T-helper 1 cell treated with Interleukin-12 subunit alpha and Interleukin-12 subunit beta and Interleukin-4 antibody, amounts not matched to agents 30 μg/mL and 1 μg/mL, for 36 hours (primary cell): ENCODE measurements around the gene UFD1.

Source experiments
- H3K27ac Mint-ChIP-seq: one replicate; pipeline ENCODE4 v1.8.0; 2021; ENCODE audit warnings: mild to moderate bottlenecking, mixed read lengths
- H3K27me3 Mint-ChIP-seq: one replicate; pipeline ENCODE4 v1.8.0; 2021; ENCODE audit warnings: low read depth, mixed read lengths
- H3K36me3 Mint-ChIP-seq: one replicate; pipeline ENCODE4 v1.8.0; 2021; ENCODE audit warnings: low read depth, mixed read lengths
- H3K4me1 Mint-ChIP-seq: one replicate; pipeline ENCODE4 v1.8.0; 2021; ENCODE audit warnings: low read depth, mixed read lengths
- H3K4me3 Mint-ChIP-seq: one replicate; pipeline ENCODE4 v1.8.0; 2021; ENCODE audit warnings: mild to moderate bottlenecking, moderate library complexity, mixed read lengths
- H3K9me3 Mint-ChIP-seq: one replicate; pipeline ENCODE4 v1.8.0; 2021; ENCODE audit warnings: mixed read lengths

The UFD1 gene

DNA sequence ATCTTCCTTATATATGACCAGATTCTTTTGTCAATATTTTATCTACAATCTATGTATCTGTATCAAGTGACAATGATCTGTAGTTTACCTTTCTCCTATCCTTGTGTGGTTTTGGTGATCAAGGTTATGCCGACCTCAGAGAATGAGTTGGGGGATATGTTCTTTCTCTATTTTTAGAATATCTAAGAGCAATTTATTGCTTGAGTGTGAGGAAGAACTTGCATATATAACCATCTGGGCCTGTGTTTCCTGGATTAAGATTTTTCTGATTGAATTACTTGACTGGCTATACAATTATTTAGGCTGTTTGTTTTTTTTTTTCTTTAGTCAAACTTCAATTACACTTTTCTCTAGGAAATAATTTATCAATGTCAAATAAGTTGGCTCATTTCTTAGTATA lies 17.5 kb downstream of the UFD1 start:
- H3K4me1 Mint-ChIP-seq: peaks cover 14% of the 10 kb centered on the region
- no peaks in the 10 kb centered on the region for H3K27me3 Mint-ChIP-seq
- H3K9me3 Mint-ChIP-seq: no peaks in the 10 kb centered on the region
- H3K36me3 Mint-ChIP-seq: peaks cover 27% of the 10 kb centered on the region
- no peak overlapping the region for H3K4me3 Mint-ChIP-seq
- H3K27ac Mint-ChIP-seq: no peak overlapping the region

- no peaks in the 10 kb centered on the region for H3K9me3 Mint-ChIP-seq
- H3K27ac Mint-ChIP-seq: no peak overlapping the region
- H3K36me3 Mint-ChIP-seq: peaks cover 30% of the 10 kb centered on the region
- no peaks in the 10 kb centered on the region for H3K27me3 Mint-ChIP-seq
- peaks cover 14% of the 10 kb centered on the region for H3K4me1 Mint-ChIP-seq
- no peak overlapping the region for H3K4me3 Mint-ChIP-seq
Measured at GRCh38 chr22:19460036-19460435, 19.0 kb downstream of the UFD1 start.

- H3K4me3 Mint-ChIP-seq: no peak overlapping the region
- no peaks in the 10 kb centered on the region for H3K27me3 Mint-ChIP-seq
- H3K9me3 Mint-ChIP-seq: no peaks in the 10 kb centered on the region
- H3K36me3 Mint-ChIP-seq: peaks cover 36% of the 10 kb centered on the region
- no peak overlapping the region for H3K27ac Mint-ChIP-seq
- H3K4me1 Mint-ChIP-seq: peaks cover 7% of the 10 kb centered on the region
Measured at GRCh38 chr22:19457828-19458428, 21.1 kb downstream of the UFD1 start.

- Mint-ChIP-seq H3K9me3 (no peaks in the 10 kb centered on the region), H3K27me3 (no peaks in the 10 kb centered on the region), H3K27ac (no peak overlapping the region), H3K4me1 (peaks cover 7% of the 10 kb centered on the region), H3K4me3 (no peak overlapping the region), H3K36me3 (peaks cover 41% of the 10 kb centered on the region)
Measured at GRCh38 chr22:19456541-19456940, 22.5 kb downstream of the UFD1 start.

- no peaks in the 10 kb centered on the region for H3K9me3 Mint-ChIP-seq
- H3K4me3 Mint-ChIP-seq: no peak overlapping the region
- H3K4me1 Mint-ChIP-seq: peaks cover 7% of the 10 kb centered on the region
- H3K27ac Mint-ChIP-seq: no peak overlapping the region
- no peaks in the 10 kb centered on the region for H3K27me3 Mint-ChIP-seq
- H3K36me3 Mint-ChIP-seq: peaks cover 43% of the 10 kb centered on the region
Measured at GRCh38 chr22:19455585-19456370, 23.2 kb downstream of the UFD1 start.

DNA sequence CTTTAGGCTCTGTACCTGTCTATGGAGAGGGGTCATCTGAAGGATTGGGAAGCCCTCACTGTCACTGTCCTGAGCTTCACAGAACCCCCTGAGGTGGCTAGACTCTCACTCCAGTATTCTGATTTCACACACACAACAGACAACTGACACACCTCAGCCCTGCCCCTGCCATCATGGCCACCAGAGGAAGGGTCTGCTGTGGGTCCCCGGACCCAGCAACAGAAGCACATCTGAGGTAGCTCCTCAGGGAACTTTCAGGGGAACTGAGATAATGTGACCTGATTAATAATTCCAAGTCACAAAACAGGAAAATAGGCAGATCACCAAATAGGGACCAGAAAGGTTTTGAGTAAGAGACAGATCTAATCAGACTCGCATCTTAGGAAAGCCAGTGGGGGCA lies 24.0 kb downstream of the UFD1 start:
- H3K27me3 Mint-ChIP-seq: no peaks in the 10 kb centered on the region
- H3K4me1 Mint-ChIP-seq: peaks cover 8% of the 10 kb centered on the region
- no peaks in the 10 kb centered on the region for H3K9me3 Mint-ChIP-seq
- H3K4me3 Mint-ChIP-seq: no peak overlapping the region
- no peak overlapping the region for H3K27ac Mint-ChIP-seq
- H3K36me3 Mint-ChIP-seq: peaks cover 44% of the 10 kb centered on the region

GRCh38 chr22:19454156-19454555 lies 24.8 kb downstream of the UFD1 start:
- H3K9me3 Mint-ChIP-seq: no peaks in the 10 kb centered on the region
- no peak overlapping the region for H3K27ac Mint-ChIP-seq
- H3K27me3 Mint-ChIP-seq: no peaks in the 10 kb centered on the region
- no peak overlapping the region for H3K4me3 Mint-ChIP-seq
- peaks cover 12% of the 10 kb centered on the region for H3K4me1 Mint-ChIP-seq
- H3K36me3 Mint-ChIP-seq: peaks cover 44% of the 10 kb centered on the region

DNA sequence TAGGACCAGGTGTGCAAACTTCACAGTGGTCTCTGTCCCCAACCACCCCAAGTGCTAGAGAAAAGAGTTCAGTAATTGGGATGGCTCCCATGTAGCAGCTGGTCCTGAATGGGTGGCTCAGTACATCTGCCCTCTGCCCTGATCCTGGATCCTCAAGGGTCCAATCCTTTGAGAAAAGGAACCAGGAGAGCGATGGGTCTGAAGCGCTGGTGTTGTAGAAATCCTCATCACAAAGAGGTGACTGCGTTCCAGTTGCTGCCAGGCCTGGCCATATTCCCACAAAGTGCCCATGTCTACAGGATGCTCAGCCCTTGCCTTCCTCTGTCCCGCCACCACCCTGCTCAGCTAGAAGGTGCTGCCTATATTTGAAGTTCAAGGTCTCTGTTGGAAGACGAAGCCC lies 25.3 kb downstream of the UFD1 start:
- peaks cover 44% of the 10 kb centered on the region for H3K36me3 Mint-ChIP-seq
- no peak overlapping the region for H3K27ac Mint-ChIP-seq

GRCh38 chr22:19451570-19451969 lies 27.4 kb downstream of the UFD1 start:
- Mint-ChIP-seq H3K27me3 (no peaks in the 10 kb centered on the region), H3K4me1 (peaks cover 22% of the 10 kb centered on the region), H3K4me3 (no peak overlapping the region), H3K36me3 (peaks cover 42% of the 10 kb centered on the region), H3K27ac (no peak overlapping the region), H3K9me3 (no peaks in the 10 kb centered on the region)

More for the DNA sequence above, 25.3 kb downstream of the UFD1 start:
- Mint-ChIP-seq H3K4me1 (peaks cover 13% of the 10 kb centered on the region), H3K4me3 (no peak overlapping the region), H3K27me3 (no peaks in the 10 kb centered on the region), H3K9me3 (no peaks in the 10 kb centered on the region)

GRCh38 chr22:19450363-19451175 lies 28.4 kb downstream of the UFD1 start:
- H3K27me3 Mint-ChIP-seq: no peaks in the 10 kb centered on the region
- no peaks in the 10 kb centered on the region for H3K9me3 Mint-ChIP-seq
- peaks cover 42% of the 10 kb centered on the region for H3K36me3 Mint-ChIP-seq
- H3K4me1 Mint-ChIP-seq: peaks cover 23% of the 10 kb centered on the region
- H3K4me3 Mint-ChIP-seq: no peak overlapping the region
- H3K27ac Mint-ChIP-seq: no peak overlapping the region

DNA sequence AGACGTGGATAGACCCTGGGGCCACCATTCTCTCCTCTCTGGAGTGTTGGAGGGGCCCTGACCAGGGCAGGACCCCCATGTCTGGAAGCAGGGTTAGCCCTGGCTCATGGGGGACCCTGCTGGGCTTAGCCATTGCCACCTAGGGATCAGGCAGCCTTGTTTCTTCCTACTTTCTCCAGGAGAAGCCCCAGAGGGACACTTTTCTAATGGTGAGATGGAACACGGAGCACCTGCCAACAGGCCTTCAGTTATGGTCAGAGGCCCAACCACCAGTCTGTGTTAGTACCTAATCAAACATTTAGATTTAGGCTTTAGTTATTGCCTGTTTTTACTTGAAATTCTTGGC lies 29.6 kb downstream of the UFD1 start:
- no peak overlapping the region for H3K4me3 Mint-ChIP-seq
- no peaks in the 10 kb centered on the region for H3K9me3 Mint-ChIP-seq
- H3K27ac Mint-ChIP-seq: peak overlapping the region; percentile 55
- peaks cover 28% of the 10 kb centered on the region for H3K4me1 Mint-ChIP-seq
- no peaks in the 10 kb centered on the region for H3K27me3 Mint-ChIP-seq
- H3K36me3 Mint-ChIP-seq: peaks cover 34% of the 10 kb centered on the region

DNA sequence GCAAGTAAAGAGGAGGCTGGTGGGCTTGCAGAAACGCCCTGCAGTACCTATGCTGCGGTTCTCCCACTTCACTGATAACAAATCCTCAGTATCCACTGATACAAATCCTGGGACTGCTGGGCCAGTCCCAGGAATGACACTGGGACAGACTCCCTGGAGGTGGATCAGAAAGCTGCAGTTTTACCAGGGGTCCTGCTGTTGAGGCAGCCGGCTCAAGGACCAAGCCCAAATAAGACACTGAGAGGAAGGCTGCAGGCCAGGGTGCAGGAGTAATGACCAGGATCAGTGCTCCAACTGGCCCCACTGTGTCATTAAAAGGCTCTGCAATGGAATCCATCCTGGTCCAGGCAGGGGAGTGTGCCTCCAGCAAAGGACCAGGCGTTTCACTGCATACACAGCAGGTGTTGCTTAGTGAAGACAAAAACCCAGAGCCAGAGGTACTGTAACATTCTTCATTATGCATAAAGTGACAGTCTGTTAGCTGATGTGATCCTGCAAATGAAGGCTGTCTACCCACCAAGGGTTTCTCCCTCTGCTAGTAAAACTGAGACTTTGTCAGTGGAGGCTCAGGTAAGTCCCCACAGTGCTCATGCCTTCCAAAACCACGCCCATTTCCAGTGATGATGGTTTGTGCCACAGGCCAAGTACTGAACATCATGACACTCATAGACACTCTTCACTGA lies 30.1 kb downstream of the UFD1 start:
- no peaks in the 10 kb centered on the region for H3K9me3 Mint-ChIP-seq
- H3K27ac Mint-ChIP-seq: peak overlapping the region; percentile 99
- H3K36me3 Mint-ChIP-seq: peaks cover 32% of the 10 kb centered on the region
- H3K4me3 Mint-ChIP-seq: peak overlapping the region; percentile 100
- peaks cover 30% of the 10 kb centered on the region for H3K4me1 Mint-ChIP-seq
- no peaks in the 10 kb centered on the region for H3K27me3 Mint-ChIP-seq

- peaks cover 32% of the 10 kb centered on the region for H3K4me1 Mint-ChIP-seq
- H3K4me3 Mint-ChIP-seq: peak overlapping the region; percentile 100
- no peaks in the 10 kb centered on the region for H3K27me3 Mint-ChIP-seq
- H3K36me3 Mint-ChIP-seq: peaks cover 28% of the 10 kb centered on the region
- H3K27ac Mint-ChIP-seq: peak overlapping the region; percentile 99
- H3K9me3 Mint-ChIP-seq: no peaks in the 10 kb centered on the region
Measured at GRCh38 chr22:19448076-19448607, 30.9 kb downstream of the UFD1 start.
